Activated CD4-positive, alpha-beta T cell treated with anti-CD3 and anti-CD28 coated beads for 36 hours (primary cell): ENCODE measurements around the gene CASP8AP2. TPM values are rescaled to one million over a fixed set of nuclear protein-coding genes. Genes with fewer than 3 reads are reported as not detected.
"Not testable (repeated sequence)": the region's sequence is repeated elsewhere in the genome, so short reads cannot be mapped to it uniquely, and the experiment has no call there.

Experiments
- ATAC-seq: fragments of 200-7000 bp; cut with Tn5 transposase; one replicate; pipeline ENCODE4 v1.10.0; 2021; ENCODE audit warnings: mild to moderate bottlenecking, moderate library complexity
- CTCF ChIA-PET: fragments of 350-600 bp; sonication (Branson Sonifier 250); formaldehyde crosslinking; loops from one replicate; lab custom pipeline; 2021; ENCODE audit warnings: antibody characterized with exemption; lab: Charles Lee
- POLR2A ChIA-PET: fragments of 350-600 bp; sonication (Branson Sonifier 250); formaldehyde crosslinking; loops from one replicate; lab custom pipeline; 2021; ENCODE audit warnings: antibody characterized with exemption, inconsistent platforms; lab: Charles Lee
- DNase-seq: peaks from one replicate; pipeline ENCODE4 v3.0.0-alpha.2; 2020
- H3K27ac Mint-ChIP-seq: one replicate; pipeline ENCODE4 v1.8.0; 2021; ENCODE audit warnings: mixed read lengths
- H3K27me3 Mint-ChIP-seq: one replicate; pipeline ENCODE4 v1.8.0; 2021; ENCODE audit warnings: mixed read lengths
- H3K36me3 Mint-ChIP-seq: one replicate; pipeline ENCODE4 v1.8.0; 2021; ENCODE audit warnings: low read depth, mixed read lengths
- H3K4me1 Mint-ChIP-seq: one replicate; pipeline ENCODE4 v1.8.0; 2021; ENCODE audit warnings: mixed read lengths
- H3K4me3 Mint-ChIP-seq: one replicate; pipeline ENCODE4 v1.8.0; 2021; ENCODE audit warnings: mild to moderate bottlenecking, moderate library complexity, mixed read lengths
- H3K9me3 Mint-ChIP-seq: one replicate; pipeline ENCODE4 v1.8.0; 2021; ENCODE audit warnings: low read depth, mixed read lengths
- intact Hi-C, 2 experiments: fragments of 100-400 bp; cut with DNase I in 1 of 2; cut with micrococcal nuclease in 1 of 2; formaldehyde crosslinking; loops; one replicate each; pipeline versions ENCODE4 v1.14.2 to v1.15.1; 2022 to 2024; cut with DNase I, micrococcal nuclease
- total RNA-seq, 2 experiments: library from RNA; stranded (reverse); gene quantifications; one replicate each; pipeline ENCODE4 v1.2.3, GENCODE V29; 2021

Gene CASP8AP2
- total RNA-seq, 2 experiments from 2014 or later = 34.0 to 36.5 TPM

DNA sequence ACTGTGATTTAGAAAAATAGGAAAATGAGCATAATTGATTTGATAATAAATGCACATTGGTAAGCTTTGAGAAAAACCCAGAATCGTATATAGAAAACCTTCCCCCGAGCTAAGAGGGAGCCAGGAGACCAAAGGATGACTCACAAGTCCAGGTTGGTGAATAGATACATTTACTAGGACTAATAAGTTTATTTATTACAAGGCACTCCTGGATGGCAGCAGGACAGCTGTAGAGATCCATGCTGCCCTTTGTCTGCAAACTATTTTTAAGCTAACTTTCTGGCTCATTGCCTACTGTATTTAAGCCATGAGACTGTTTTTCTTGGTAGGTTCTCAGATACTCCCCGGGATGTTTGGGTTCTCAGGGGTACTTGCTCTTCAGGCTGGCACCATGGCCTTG is 13.4 kb downstream of the CASP8AP2 start:
- Mint-ChIP-seq H3K36me3 (peaks cover 21% of the 10 kb centered on the region), H3K9me3 (no peaks in the 10 kb centered on the region), H3K4me1 (peaks cover 27% of the 10 kb centered on the region), H3K27me3 (no peaks in the 10 kb centered on the region), H3K4me3 (no peak overlapping the region), H3K27ac (no peak overlapping the region)
- DNase-seq (no peak), ATAC-seq (no peak)
- POLR2A ChIA-PET = no interaction called here
- CTCF ChIA-PET = no interaction called here
- intact Hi-C loops = no loop called here

DNA sequence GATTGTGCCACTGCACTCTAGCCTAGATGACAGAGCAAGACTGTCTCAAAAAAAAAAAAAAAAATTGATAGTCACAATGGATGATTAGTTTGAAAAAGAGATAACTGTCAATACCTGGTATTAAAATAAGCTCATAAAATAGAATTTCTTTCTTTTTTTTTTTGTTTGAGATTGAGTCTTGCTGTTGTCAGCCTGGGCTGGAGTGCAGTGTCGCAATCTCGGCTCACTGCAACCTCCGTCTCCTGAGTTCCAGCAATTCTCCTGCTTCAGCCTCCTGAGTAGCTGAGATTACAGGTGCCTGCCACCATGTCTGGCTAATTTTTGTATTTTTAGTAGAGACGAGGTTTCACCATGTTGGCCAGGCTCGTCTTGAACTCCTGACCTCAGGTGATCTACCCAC is 17.8 kb downstream of the CASP8AP2 start:
- peaks cover 18% of the 10 kb centered on the region for H3K4me1 Mint-ChIP-seq
- ATAC-seq, H3K27me3 Mint-ChIP-seq, intact Hi-C loops, DNase-seq, POLR2A ChIA-PET, H3K9me3 Mint-ChIP-seq, H3K4me3 Mint-ChIP-seq, H3K27ac Mint-ChIP-seq: not testable (repeated sequence)
- CTCF ChIA-PET = interaction anchor here (0.6 kb wide), 1 partner anchor 251 kb away, joined by 3 read pairs; no protein-coding TSS in a partner anchor
- peaks cover 31% of the 10 kb centered on the region for H3K36me3 Mint-ChIP-seq

DNA sequence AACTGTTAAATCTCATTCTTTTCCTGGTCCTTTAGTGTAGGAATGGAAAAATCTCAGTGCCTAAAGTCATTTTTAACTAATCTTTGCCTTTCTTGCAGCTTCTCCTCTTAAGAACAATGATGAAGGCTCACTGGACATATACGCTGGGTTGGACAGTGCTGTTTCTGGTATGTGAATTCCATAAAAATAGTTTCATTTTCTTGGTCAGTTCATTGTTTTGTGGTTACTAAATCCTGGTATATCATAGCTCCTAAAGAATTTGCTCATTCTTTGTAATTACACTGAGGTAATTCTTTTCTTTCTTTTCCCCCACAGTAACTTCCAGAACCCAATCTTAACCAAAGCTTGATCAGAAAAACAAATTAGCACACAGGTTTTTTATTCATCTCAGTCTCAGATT is 23.4 kb downstream of the CASP8AP2 start:
- no peak overlapping the region for H3K27ac Mint-ChIP-seq
- peaks cover 7% of the 10 kb centered on the region for H3K4me1 Mint-ChIP-seq
- ATAC-seq (no peak), DNase-seq (no peak)
- H3K4me3 Mint-ChIP-seq = no peak overlapping the region
- ChIA-PET POLR2A (no interaction called here), CTCF (no interaction called here)
- intact Hi-C loops = no loop called here
- H3K36me3 Mint-ChIP-seq = peaks cover 62% of the 10 kb centered on the region
- H3K27me3 Mint-ChIP-seq = no peaks in the 10 kb centered on the region
- no peaks in the 10 kb centered on the region for H3K9me3 Mint-ChIP-seq

- Mint-ChIP-seq H3K9me3 (no peaks in the 10 kb centered on the region), H3K4me3 (no peak overlapping the region), H3K27ac (no peak overlapping the region), H3K36me3 (peaks cover 72% of the 10 kb centered on the region), H3K4me1 (peaks cover 14% of the 10 kb centered on the region), H3K27me3 (no peaks in the 10 kb centered on the region)
- CTCF ChIA-PET = no interaction called here
- POLR2A ChIA-PET = interaction anchor here (0.6 kb wide), 1 partner anchor 29 kb away, joined by 3 read pairs; no protein-coding TSS in a partner anchor
- intact Hi-C loops = no loop called here
- no peak for ATAC-seq
- DNase-seq = no peak
Observed at GRCh38 chr6:89858041-89858440, 28.4 kb downstream of the CASP8AP2 start.

GRCh38 chr6:89859744-89860143 is 30.1 kb downstream of the CASP8AP2 start:
- Mint-ChIP-seq H3K4me1 (peaks cover 14% of the 10 kb centered on the region), H3K4me3 (no peak overlapping the region), H3K27ac (peak overlapping the region; percentile 24), H3K27me3 (no peaks in the 10 kb centered on the region), H3K9me3 (no peaks in the 10 kb centered on the region), H3K36me3 (peaks cover 75% of the 10 kb centered on the region)
- ChIA-PET POLR2A (interaction anchor here (0.6 kb wide), 1 partner anchor 11 kb away, joined by 4 read pairs; no protein-coding TSS in a partner anchor), CTCF (interaction anchor here (1.2 to 1.3 kb wide), 2 partner anchors 55 to 80 kb away, joined by 3 read pairs; no protein-coding TSS in a partner anchor)
- intact Hi-C loops = no loop called here
- ATAC-seq (peak; percentile 84), DNase-seq (peak; percentile 20)

- ATAC-seq (no peak), DNase-seq (no peak)
- POLR2A ChIA-PET = interaction anchor here (0.6 kb wide), 1 partner anchor 247 kb away, joined by 4 read pairs; no protein-coding TSS in a partner anchor
- Mint-ChIP-seq H3K27me3 (no peaks in the 10 kb centered on the region), H3K27ac (peak overlapping the region; percentile 23), H3K36me3 (peaks cover 72% of the 10 kb centered on the region), H3K4me3 (no peak overlapping the region), H3K4me1 (peaks cover 14% of the 10 kb centered on the region), H3K9me3 (peaks cover 4% of the 10 kb centered on the region)
- CTCF ChIA-PET = no interaction called here
- intact Hi-C loops = no loop called here
Observed at GRCh38 chr6:89862273-89862672, 32.6 kb downstream of the CASP8AP2 start.

DNA sequence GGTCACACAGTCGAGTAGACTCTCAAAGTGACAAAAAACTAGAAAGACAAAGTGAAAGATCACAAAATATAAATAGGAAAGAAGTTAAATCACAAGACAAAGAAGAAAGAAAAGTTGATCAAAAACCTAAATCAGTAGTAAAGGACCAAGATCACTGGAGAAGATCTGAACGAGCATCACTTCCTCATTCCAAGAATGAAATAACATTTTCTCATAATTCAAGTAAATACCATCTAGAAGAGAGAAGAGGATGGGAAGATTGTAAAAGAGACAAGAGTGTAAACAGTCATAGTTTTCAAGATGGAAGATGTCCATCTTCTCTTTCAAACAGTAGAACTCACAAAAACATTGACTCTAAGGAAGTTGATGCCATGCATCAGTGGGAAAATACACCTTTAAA is 33.0 kb downstream of the CASP8AP2 start:
- Mint-ChIP-seq H3K27me3 (no peaks in the 10 kb centered on the region), H3K27ac (no peak overlapping the region), H3K9me3 (peaks cover 4% of the 10 kb centered on the region), H3K36me3 (peaks cover 76% of the 10 kb centered on the region), H3K4me1 (peaks cover 14% of the 10 kb centered on the region), H3K4me3 (no peak overlapping the region)
- DNase-seq (no peak), ATAC-seq (no peak)
- CTCF ChIA-PET = no interaction called here
- POLR2A ChIA-PET = no interaction called here
- intact Hi-C loops = no loop called here

GRCh38 chr6:89866024-89866678 is 36.5 kb downstream of the CASP8AP2 start:
- no peak for DNase-seq
- H3K36me3 Mint-ChIP-seq = peaks cover 76% of the 10 kb centered on the region
- peaks cover 4% of the 10 kb centered on the region for H3K9me3 Mint-ChIP-seq
- H3K4me3 Mint-ChIP-seq = no peak overlapping the region
- H3K27ac Mint-ChIP-seq = no peak overlapping the region
- intact Hi-C loops = no loop called here
- H3K27me3 Mint-ChIP-seq = no peaks in the 10 kb centered on the region
- CTCF ChIA-PET = no interaction called here
- ATAC-seq = no peak
- peaks cover 8% of the 10 kb centered on the region for H3K4me1 Mint-ChIP-seq
- POLR2A ChIA-PET = no interaction called here

DNA sequence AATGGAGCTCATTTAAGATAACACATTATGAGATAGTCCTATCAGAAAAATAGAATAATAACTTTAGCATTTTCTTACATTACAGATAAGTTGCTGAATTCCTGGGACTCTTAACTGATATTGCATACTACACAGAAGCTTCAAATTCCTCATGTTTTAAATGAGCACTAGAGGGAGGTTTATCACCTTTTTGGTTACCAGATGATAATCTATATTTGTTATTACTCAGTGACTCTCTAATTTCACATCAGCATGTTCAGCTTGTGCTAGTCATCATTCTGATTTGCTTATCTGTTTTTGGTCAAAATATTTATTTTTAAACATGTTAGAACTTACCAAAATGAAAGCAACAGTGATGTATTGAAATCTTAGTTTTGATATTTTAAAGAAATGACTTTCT is 44.0 kb downstream of the CASP8AP2 start:
- POLR2A ChIA-PET = interaction anchor here (0.7 kb wide), 1 partner anchor 18 kb away, joined by 3 read pairs; no protein-coding TSS in a partner anchor
- Mint-ChIP-seq H3K4me1 (peaks cover 4% of the 10 kb centered on the region), H3K27me3 (no peaks in the 10 kb centered on the region), H3K4me3 (no peak overlapping the region), H3K27ac (no peak overlapping the region), H3K36me3 (peaks cover 28% of the 10 kb centered on the region), H3K9me3 (no peaks in the 10 kb centered on the region)
- no peak for DNase-seq
- CTCF ChIA-PET = interaction anchor here (0.5 to 1.0 kb wide), 5 partner anchors 24 to 1097 kb away, joined by 3 to 5 read pairs (median 3); no protein-coding TSS in a partner anchor
- intact Hi-C loops = no loop called here
- peak; percentile 33 for ATAC-seq

DNA sequence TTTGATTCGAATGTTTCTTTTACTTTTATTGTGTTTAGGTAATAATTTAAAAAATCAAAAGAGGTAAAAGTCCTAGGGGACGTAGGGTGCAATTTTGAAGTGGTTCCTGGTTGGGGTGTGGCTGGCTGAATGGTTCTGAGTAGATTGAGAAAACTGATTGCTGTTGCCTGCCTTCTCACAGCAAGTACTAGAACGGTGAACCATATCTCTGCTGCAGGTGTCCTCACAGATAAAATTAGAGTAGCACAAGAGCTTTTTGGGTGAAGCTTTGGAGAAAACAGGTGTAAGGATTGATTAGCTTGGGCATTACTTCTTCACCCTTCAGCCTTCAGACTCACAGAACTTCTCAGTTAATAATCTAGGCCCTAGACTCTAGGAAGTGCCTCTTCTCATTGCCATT is 44.8 kb downstream of the CASP8AP2 start:
- intact Hi-C loops = no loop called here
- POLR2A ChIA-PET = no interaction called here
- CTCF ChIA-PET = interaction anchor here (1.0 kb wide), 1 partner anchor 23 kb away, joined by 5 read pairs; no protein-coding TSS in a partner anchor

DNA sequence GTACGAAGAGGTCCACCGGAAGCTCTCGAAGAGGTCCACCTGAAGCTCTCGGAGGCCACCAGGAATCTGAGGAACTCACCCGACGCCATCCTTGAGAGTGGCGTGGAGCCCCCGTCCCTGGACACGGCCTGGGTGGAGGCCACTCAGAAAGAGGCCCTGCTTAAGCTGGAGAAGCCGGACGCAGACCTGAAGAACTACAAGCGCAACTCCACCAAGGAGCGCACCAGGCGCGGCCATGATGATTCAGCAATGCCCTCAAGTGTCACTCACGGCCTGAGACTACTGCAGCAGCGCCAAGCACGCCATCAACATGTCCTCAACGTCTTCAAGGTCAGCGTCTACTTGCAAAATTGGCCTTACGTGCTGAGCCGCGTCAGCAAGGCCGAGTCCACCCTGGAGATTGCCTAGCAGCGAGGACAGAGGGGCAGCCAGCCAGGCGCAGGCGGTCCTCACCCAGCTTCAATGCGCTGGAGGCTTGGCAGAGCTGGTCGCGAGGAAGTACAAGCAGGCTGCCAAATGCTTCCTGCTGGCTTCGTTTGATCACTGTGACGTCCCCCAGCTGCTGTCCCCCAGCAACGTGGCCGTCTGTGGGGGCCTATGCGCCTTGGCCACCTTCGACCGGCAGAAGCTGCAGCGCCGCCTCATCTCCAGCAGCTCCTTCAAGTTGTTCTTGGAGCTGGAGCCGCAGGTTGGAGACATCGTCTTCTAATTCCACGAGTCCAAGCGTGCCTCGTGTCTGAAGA is 56.9 kb downstream of the CASP8AP2 start:
- no peak for ATAC-seq
- CTCF ChIA-PET = interaction anchor here (0.6 kb wide), 1 partner anchor 435 kb away, joined by 4 read pairs; no protein-coding TSS in a partner anchor
- no peak overlapping the region for H3K27ac Mint-ChIP-seq
- intact Hi-C loops = no loop called here
- POLR2A ChIA-PET = no interaction called here
- DNase-seq = no peak
- no peak overlapping the region for H3K4me3 Mint-ChIP-seq
- H3K4me1 Mint-ChIP-seq = peaks cover 8% of the 10 kb centered on the region
- H3K36me3 Mint-ChIP-seq = no peaks in the 10 kb centered on the region
- peaks cover 8% of the 10 kb centered on the region for H3K27me3 Mint-ChIP-seq
- no peaks in the 10 kb centered on the region for H3K9me3 Mint-ChIP-seq

More for the DNA sequence above, 44.8 kb downstream of the CASP8AP2 start:
- Mint-ChIP-seq H3K4me3 (no peak overlapping the region), H3K4me1 (peaks cover 4% of the 10 kb centered on the region), H3K9me3 (no peaks in the 10 kb centered on the region), H3K27ac (no peak overlapping the region), H3K36me3 (peaks cover 26% of the 10 kb centered on the region), H3K27me3 (no peaks in the 10 kb centered on the region)
- DNase-seq (no peak), ATAC-seq (no peak)
